Activated naive CD4-positive, alpha-beta T cell treated with anti-CD3 and anti-CD28 coated beads for 36 hours (primary cell): ENCODE data around the gene EGR1. TPM values are rescaled to one million over a fixed set of nuclear protein-coding genes. Genes with fewer than 3 reads are reported as not detected.

ENCODE experiments used
- CTCF ChIA-PET: fragments of 350-600 bp; sonication (Branson Sonifier 250); formaldehyde crosslinking; loops from one replicate; lab custom pipeline; 2021; ENCODE audit warnings: antibody characterized with exemption; lab: Charles Lee
- DNase-seq: peaks from one replicate; pipeline ENCODE4 v3.0.0-alpha.2; 2020
- H3K27ac Mint-ChIP-seq: one replicate; pipeline ENCODE4 v1.8.0; 2021; ENCODE audit warnings: mild to moderate bottlenecking, mixed read lengths
- H3K27me3 Mint-ChIP-seq: one replicate; pipeline ENCODE4 v1.8.0; 2021; ENCODE audit warnings: low read depth, mixed read lengths
- H3K36me3 Mint-ChIP-seq: one replicate; pipeline ENCODE4 v1.8.0; 2021; ENCODE audit warnings: low read depth, mixed read lengths
- H3K4me1 Mint-ChIP-seq: one replicate; pipeline ENCODE4 v1.8.0; 2021; ENCODE audit warnings: low read depth, mixed read lengths
- H3K4me3 Mint-ChIP-seq: one replicate; pipeline ENCODE4 v1.8.0; 2021; ENCODE audit warnings: mild to moderate bottlenecking, moderate library complexity, mixed read lengths
- H3K9me3 Mint-ChIP-seq: one replicate; pipeline ENCODE4 v1.8.0; 2021; ENCODE audit warnings: mixed read lengths
- intact Hi-C: fragments of 100-400 bp; cut with micrococcal nuclease; formaldehyde crosslinking; loops from one replicate; pipeline ENCODE4 v1.15.1; 2023
- total RNA-seq, 2 experiments: library from RNA; stranded (reverse); gene quantifications; one replicate each; pipeline ENCODE4 v1.2.3, GENCODE V29; 2021

EGR1 gene
- total RNA-seq, 2 experiments from 2014 or later = 20.4 to 20.7 TPM

DNA sequence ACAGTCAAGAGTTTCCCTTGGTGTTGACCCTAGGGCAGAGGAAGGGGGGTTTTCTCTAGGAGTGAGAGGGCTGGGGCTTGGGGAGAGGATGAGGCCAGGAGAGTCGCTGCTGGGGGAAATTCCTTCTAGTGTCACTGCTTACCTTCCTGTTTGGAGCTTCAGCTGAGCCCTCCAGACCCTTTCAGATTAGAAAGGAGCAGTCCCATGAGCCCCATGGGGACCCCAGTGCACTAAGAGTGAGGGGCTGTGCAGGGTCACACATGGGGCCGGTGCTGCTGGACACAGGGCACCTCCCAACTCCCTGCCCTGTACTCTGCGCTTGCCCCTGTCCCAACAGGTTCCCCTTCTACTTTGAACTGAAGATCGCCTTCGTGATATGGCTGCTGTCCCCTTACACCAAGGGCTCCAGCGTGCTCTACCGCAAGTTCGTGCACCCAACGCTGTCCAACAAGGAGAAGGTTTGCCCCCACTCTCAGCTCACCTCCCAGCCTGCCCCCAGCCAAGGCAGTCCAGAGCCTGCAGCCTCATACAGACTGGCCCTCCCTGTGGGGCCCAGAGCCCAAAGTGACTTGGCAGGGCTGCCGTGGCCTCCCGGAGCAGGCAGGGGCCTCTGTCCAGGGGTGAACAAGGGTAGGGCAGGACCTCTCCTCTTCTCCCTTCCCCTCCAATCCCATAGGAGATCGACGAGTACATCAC lies 21.1 kb upstream of the EGR1 start:
- H3K4me1 Mint-ChIP-seq = peaks cover 3% of the 10 kb centered on the region
- CTCF ChIA-PET = interaction anchor here (0.9 kb wide), 1 partner anchor 228 kb away, joined by 3 read pairs; no protein-coding TSS in a partner anchor
- no peaks in the 10 kb centered on the region for H3K36me3 Mint-ChIP-seq
- DNase-seq = no peak
- H3K9me3 Mint-ChIP-seq = no peaks in the 10 kb centered on the region
- H3K27me3 Mint-ChIP-seq = peaks cover 3% of the 10 kb centered on the region
- H3K27ac Mint-ChIP-seq = no peak overlapping the region
- no peak overlapping the region for H3K4me3 Mint-ChIP-seq
- intact Hi-C loops = no loop called here

DNA sequence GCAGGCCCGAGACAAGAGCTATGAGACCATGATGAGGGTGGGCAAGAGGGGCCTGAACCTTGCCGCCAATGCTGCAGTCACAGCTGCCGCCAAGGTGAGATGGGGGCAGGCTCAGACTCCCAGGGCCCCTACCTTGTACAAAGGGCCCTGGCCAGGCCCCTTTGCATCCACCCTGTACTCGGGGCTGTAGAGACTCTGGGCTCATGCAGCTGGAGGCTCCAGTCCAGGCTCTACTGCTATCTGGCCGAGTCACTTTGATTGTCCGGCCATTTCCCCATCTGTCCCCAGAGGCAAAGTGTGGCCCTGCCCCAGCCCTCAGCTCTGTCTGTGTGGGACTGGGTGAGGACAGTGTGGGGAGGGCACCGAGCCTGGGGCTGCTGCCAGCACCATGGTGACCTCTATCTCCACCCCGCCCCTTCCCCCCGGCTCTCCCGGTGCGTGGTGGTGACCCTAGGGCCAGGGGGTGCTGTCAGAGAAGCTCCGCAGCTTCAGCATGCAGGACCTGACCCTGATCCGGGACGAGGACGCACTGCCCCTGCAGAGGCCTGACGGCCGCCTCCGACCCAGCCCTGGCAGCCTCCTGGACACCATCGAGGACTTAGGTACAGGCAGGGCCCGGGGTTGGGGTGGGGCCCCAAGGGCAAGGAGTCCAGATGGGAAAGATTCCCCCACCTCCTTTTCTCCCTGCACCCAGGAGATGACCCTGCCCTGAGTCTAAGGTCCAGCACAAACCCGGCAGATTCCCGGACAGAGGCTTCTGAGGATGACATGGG lies 20.3 kb upstream of the EGR1 start:
- Mint-ChIP-seq H3K27ac (no peak overlapping the region), H3K36me3 (no peaks in the 10 kb centered on the region), H3K4me1 (peaks cover 5% of the 10 kb centered on the region), H3K9me3 (no peaks in the 10 kb centered on the region), H3K4me3 (no peak overlapping the region), H3K27me3 (peaks cover 4% of the 10 kb centered on the region)
- intact Hi-C loops = no loop called here
- no peak for DNase-seq
- CTCF ChIA-PET = interaction anchor here (0.9 kb wide), 1 partner anchor 229 kb away, joined by 3 read pairs; no protein-coding TSS in a partner anchor

DNA sequence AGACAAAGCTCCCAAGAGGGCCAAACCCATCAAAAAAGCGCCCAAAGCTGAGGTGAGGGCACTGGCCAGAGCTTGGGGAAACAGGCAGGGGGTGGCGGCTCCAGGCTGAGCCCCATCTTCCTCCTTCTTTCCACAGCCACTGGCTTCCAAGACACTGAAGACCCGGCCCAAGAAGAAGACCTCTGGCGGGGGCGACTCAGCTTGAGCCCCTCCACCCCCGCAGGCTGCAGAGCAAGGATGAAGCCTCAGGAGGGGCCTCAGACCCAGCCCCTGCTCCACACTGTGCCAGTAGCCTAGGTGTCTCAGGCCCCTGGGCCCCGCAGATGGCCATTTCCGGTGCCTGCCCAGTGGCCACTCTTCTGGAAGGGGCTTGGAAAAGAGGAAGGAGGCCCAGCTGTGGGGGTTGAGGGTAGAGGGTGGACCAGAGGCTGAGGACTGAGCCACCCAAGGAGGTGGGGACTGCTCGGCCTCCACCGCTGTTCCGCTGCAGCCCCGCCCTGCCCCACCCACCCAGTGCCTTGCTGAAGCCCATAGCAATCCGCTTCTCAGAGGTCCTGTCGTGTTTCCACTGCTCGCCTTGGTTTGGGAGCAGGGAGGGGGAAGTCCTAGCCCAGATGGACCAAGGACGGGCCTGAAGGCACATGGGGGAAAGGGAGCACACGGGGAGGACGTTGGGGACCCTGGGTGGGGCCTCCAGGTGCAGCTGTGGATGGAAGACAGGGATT lies 19.6 kb upstream of the EGR1 start:
- intact Hi-C loops = no loop called here

DNA sequence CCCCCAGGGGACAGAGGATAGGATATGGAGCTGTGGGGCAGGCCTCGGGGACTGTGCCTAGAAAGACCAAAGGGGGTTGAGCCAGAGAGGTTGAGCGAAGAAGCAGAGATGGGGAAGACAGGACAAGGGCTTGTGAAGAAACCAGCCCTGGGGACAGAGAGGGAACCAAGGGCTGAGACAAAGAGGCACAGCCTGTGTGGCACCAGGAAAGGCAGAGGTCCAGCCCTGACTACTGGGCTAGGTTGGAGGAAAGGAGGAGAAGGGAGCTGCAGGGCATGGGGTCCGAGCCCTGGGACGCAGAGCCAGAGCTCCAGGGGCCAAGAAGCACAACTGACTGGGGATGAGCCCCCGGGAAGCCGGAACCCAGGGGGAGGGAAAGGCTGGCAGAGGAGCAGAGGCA lies 17.2 kb upstream of the EGR1 start:
- DNase-seq = no peak
- no peak overlapping the region for H3K4me3 Mint-ChIP-seq
- H3K4me1 Mint-ChIP-seq = peaks cover 6% of the 10 kb centered on the region
- no peaks in the 10 kb centered on the region for H3K9me3 Mint-ChIP-seq
- peaks cover 1% of the 10 kb centered on the region for H3K27me3 Mint-ChIP-seq
- no peaks in the 10 kb centered on the region for H3K36me3 Mint-ChIP-seq
- intact Hi-C loops = no loop called here
- no peak overlapping the region for H3K27ac Mint-ChIP-seq
- CTCF ChIA-PET = interaction anchor here (0.6 to 6.3 kb wide), 10 partner anchors 9 to 235 kb away, joined by 3 to 104 read pairs (median 12); partner anchors contain the start of genes CDC23, EGR1, ETF1 and REEP2

More for the DNA sequence above, 19.6 kb upstream of the EGR1 start:
- Mint-ChIP-seq H3K27ac (no peak overlapping the region), H3K4me1 (peaks cover 6% of the 10 kb centered on the region), H3K27me3 (peaks cover 1% of the 10 kb centered on the region), H3K9me3 (no peaks in the 10 kb centered on the region), H3K36me3 (no peaks in the 10 kb centered on the region), H3K4me3 (no peak overlapping the region)
- CTCF ChIA-PET = interaction anchor here (0.9 kb wide), 1 partner anchor 230 kb away, joined by 3 read pairs; no protein-coding TSS in a partner anchor
- DNase-seq = no peak

DNA sequence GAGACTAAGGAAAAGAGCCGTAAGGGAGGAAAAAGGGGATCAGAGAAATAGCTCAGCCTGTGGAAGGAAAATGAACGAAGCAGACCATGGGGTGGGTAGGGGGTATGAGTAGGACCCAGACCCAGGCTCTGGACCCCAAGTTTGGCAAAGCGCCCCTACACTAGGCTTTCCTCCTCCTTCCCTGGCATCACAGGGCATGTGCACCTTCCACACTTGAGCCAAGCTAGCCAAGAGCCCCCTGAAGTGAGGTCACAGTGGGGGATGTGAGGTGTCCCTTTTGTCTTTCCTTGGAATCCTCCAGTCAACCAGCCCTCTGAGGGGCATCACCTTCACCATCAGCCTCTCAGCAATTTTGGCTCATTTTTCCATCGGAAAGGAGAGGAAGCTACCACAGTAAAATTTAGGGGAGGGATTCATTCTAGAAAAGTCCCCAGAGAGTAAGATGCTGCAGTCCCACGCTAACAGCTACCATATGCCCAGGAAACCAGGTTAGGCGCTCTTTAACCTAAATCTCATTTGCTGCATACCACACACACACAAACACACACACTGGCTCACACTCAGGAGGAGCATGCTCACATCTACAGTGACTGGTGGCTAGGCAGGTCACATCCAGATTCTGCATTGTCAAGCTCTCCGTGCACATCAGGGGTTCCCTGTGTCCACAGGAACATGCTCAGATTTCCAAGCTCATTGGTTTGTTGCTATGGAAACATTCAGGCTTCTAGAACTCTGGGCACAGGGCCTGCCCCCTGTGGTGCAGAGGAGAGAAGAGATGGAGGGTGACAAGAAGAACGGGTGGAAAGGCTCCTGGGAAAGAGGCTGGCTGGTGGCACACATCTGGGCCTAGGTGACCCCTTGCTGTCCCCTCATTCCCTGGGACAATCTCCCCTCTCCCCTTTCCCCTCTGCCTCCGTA lies 16.5 kb upstream of the EGR1 start:
- H3K27me3 Mint-ChIP-seq = peaks cover 1% of the 10 kb centered on the region
- no peak for DNase-seq
- H3K36me3 Mint-ChIP-seq = no peaks in the 10 kb centered on the region
- H3K27ac Mint-ChIP-seq = no peak overlapping the region
- CTCF ChIA-PET = interaction anchor here (0.7 to 6.3 kb wide), 18 partner anchors 10 to 271 kb away, joined by 3 to 104 read pairs (median 10); partner anchors contain the start of genes CDC23, EGR1, ETF1 and REEP2
- peaks cover 6% of the 10 kb centered on the region for H3K4me1 Mint-ChIP-seq
- intact Hi-C loops = no loop called here
- no peak overlapping the region for H3K4me3 Mint-ChIP-seq
- H3K9me3 Mint-ChIP-seq = no peaks in the 10 kb centered on the region

DNA sequence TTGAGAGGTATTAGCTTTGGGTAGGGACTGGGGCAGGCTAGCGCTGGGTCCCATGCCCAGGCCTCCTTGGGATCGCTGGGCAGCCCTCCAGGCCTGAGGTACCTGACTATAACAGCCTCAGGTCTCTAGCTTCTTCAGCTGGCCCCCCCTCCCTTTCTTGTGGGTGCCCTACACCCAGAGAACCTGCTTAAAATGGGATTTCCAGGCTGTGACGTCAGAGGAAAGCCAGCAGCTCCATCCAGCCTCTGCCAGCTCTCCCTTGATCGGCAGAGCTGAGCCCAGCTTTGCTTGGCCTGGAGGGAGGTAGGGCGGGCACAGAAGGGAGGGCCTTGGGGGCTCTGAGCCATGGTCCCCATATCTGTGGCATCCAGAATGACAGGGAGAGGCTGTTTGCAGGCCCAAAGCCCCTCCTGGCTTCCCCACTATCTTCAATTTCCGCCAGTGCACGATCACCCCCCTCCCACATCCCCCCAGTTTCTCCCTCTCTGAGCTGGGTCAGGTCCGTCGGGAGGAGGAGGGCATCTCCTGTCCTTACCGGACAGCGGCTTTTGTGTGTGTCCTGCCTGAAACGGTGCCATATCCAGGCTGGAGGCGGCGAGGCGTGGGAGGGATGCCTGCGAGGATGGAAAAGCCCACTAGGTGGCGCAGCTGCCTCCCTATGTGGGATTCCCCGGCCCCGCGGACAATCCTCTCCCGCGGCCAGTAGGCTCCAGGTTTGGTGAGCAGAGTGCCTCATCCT lies 15.6 kb upstream of the EGR1 start:
- H3K27me3 Mint-ChIP-seq = peaks cover 1% of the 10 kb centered on the region
- intact Hi-C loops = loop anchor here (1.0 to 2.0 kb wide), 2 partner anchors 54 to 813 kb away; no protein-coding TSS in a partner anchor
- H3K36me3 Mint-ChIP-seq = no peaks in the 10 kb centered on the region
- H3K27ac Mint-ChIP-seq = no peak overlapping the region
- H3K4me1 Mint-ChIP-seq = peaks cover 6% of the 10 kb centered on the region
- H3K4me3 Mint-ChIP-seq = peak overlapping the region; percentile 34
- CTCF ChIA-PET = interaction anchor here (0.6 to 6.3 kb wide), 28 partner anchors 8 to 371 kb away, joined by 3 to 104 read pairs (median 5); partner anchors contain the start of genes CDC23, EGR1, ETF1 and KDM3B
- DNase-seq = peak; percentile 89
- no peaks in the 10 kb centered on the region for H3K9me3 Mint-ChIP-seq

DNA sequence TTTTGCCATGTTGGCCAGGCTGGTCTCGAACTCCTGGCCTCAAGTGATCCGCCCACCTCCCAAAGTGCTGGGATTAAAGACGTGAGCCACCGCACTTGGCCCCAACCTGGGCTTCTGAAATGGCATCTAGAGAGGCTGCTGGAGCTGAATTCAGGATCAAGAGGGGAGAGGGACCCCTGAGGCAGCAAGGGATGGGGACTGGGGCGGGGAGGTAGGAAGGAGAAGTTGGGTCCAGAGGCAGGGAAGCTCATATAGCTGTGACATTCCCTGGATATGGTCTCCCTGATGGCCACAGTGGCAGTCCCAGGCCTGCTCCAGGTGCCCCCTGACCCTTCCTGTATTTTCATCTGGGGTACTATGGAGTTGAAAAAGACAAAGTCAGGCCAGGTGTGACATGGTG lies 14.3 kb upstream of the EGR1 start:
- CTCF ChIA-PET = interaction anchor here (0.6 to 6.3 kb wide), 17 partner anchors 9 to 389 kb away, joined by 3 to 104 read pairs (median 9); partner anchors contain the start of genes EGR1, ETF1, KDM3B and REEP2
- peaks cover 6% of the 10 kb centered on the region for H3K4me1 Mint-ChIP-seq
- H3K9me3 Mint-ChIP-seq = no peaks in the 10 kb centered on the region
- H3K27me3 Mint-ChIP-seq = peaks cover 1% of the 10 kb centered on the region
- DNase-seq = no peak
- H3K36me3 Mint-ChIP-seq = no peaks in the 10 kb centered on the region
- intact Hi-C loops = loop anchor here (1.0 to 2.0 kb wide), 2 partner anchors 52 to 812 kb away; no protein-coding TSS in a partner anchor
- no peak overlapping the region for H3K4me3 Mint-ChIP-seq
- no peak overlapping the region for H3K27ac Mint-ChIP-seq

DNA sequence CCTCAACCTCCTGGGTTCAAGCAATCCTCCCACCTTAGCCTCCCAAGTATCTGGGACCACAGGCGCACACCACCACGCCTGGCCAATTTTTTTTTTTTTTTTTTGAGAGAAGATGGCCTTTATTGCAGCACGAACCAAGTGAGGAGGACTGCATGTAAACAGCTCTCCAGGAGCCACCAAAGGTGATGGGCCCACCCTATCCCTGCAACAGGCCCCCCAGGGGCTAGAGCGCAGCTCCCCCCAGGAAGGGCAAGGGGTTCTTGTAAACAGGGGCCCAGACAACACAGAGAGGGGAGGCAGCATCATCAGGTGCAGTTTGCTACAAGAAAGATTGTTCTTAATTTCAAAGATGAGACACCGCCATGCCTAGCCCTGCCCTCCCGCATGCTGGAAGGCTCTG lies 12.6 kb upstream of the EGR1 start:
- Mint-ChIP-seq H3K27me3 (peaks cover 1% of the 10 kb centered on the region), H3K36me3 (no peaks in the 10 kb centered on the region), H3K27ac (no peak overlapping the region), H3K4me1 (peaks cover 8% of the 10 kb centered on the region), H3K9me3 (no peaks in the 10 kb centered on the region), H3K4me3 (no peak overlapping the region)
- CTCF ChIA-PET = interaction anchor here (0.5 to 6.3 kb wide), 6 partner anchors 13 to 95 kb away, joined by 3 to 104 read pairs (median 14); partner anchors contain the start of gene EGR1
- intact Hi-C loops = no loop called here
- no peak for DNase-seq

DNA sequence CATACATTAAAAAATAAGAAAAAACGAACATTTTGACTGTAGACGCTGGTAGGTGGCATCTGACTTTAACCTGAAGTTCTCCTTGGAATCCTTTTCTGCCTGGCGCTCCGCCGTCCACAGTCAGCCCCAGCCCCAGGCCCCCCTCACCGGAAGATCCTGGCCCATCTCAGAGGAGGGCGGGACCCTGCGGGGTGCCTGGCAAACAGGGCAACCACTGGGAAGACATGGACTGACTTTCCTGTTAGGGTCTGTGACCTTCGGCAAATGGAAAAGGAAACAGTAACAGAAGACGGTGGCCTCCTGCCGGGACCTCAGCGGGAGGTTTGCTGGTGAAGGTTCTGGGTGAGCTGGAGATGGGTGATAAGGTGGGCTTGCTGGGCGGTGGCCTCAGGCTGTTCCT lies 11.7 kb upstream of the EGR1 start:
- intact Hi-C loops = no loop called here
- Mint-ChIP-seq H3K9me3 (no peaks in the 10 kb centered on the region), H3K27me3 (peaks cover 1% of the 10 kb centered on the region), H3K27ac (no peak overlapping the region), H3K4me1 (peaks cover 17% of the 10 kb centered on the region), H3K4me3 (no peak overlapping the region), H3K36me3 (no peaks in the 10 kb centered on the region)
- no peak for DNase-seq
- CTCF ChIA-PET = interaction anchor here (2.3 to 6.3 kb wide), 2 partner anchors 50 to 51 kb away, joined by 14 to 104 read pairs; no protein-coding TSS in a partner anchor

DNA sequence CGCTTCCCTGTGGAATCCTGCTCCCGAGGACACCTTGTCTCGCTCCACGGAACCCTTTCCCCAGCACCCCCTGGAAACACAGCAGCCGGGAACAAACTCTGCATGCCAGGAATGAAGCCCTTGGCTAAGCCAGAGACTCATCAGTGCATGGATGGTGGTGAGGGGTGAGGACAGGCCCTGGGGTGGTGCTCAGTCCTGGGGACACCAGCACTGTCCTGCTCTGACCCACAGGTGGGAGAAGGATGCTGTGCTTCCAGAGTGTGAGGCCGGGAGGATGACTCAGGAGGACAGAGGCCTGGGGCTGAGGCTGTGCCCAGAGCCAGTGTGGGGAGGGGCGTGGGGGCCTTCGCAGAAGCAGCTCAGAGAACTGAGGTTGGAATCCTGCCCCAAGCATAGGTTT lies 11.2 kb upstream of the EGR1 start:
- no peak for DNase-seq
- Mint-ChIP-seq H3K4me1 (peaks cover 22% of the 10 kb centered on the region), H3K4me3 (no peak overlapping the region), H3K27me3 (peaks cover 1% of the 10 kb centered on the region), H3K36me3 (no peaks in the 10 kb centered on the region), H3K9me3 (no peaks in the 10 kb centered on the region), H3K27ac (no peak overlapping the region)
- intact Hi-C loops = no loop called here
- CTCF ChIA-PET = interaction anchor here (0.6 to 2.3 kb wide), 3 partner anchors 11 to 50 kb away, joined by 4 to 14 read pairs (median 9); partner anchors contain the start of gene EGR1
